K562 (cell line): Measurements from ENCODE around the gene NDUFAF2. TPM values are rescaled to one million over a fixed set of nuclear protein-coding genes. Genes with fewer than 3 reads are reported as not detected.

ENCODE experiments used
- ATAC-seq: fragments of 200-7000 bp; cut with Tn5 transposase; 3 replicates; pipeline ENCODE4 v1.9.1; 2020; ENCODE audit warnings: moderate library complexity
- BruUV-seq: library from RNA; stranded (reverse); fragments of 400-500 nt; replicated peaks from 2 replicates; lab custom pipeline; 2021; lab: Mats Ljungman, UMichigan
- CTCF ChIA-PET: fragments of 300-600 bp; formaldehyde crosslinking; extraction: SDS; loops from one replicate; lab custom pipeline; 2021; ENCODE audit warnings: low intra/inter-chr PET ratio; lab: Yijun Ruan, JAX
- POLR2A ChIA-PET: fragments of 300-600, 350-650 bp; sonication (Branson Sonifier 250); formaldehyde crosslinking; extraction: SDS; loops from one replicate; lab custom pipeline; 2021; ENCODE audit warnings: antibody characterized with exemption, inconsistent platforms; lab: Yijun Ruan, JAX
- DNase-seq, 4 experiments: peaks; one replicate each; pipeline versions ENCODE4 v3.0.0 to v3.0.0-alpha.2; 2011 to 2018; ENCODE audit warnings: low spot score in 3 of 4, mixed read lengths in 3 of 4; ENCODE audit errors: extremely low read depth in 1 of 4
- FAIRE-seq: peaks from 2 replicates; lab custom pipeline; 2011; peaks lifted over from hg19 to GRCh38; lab: Jason Lieb, UNC
- H2AFZ ChIP-seq: 2 replicates; pipeline ENCODE4 v1.6.0; 2011; ENCODE audit warnings: low read depth, low read length, control low read depth, inconsistent platforms
- H3K27ac ChIP-seq: fragments of 200-600 bp; 3 replicates; pipeline ENCODE4 v1.8.0; 2011; ENCODE audit warnings: low read depth, mild to moderate bottlenecking, control low read depth, inconsistent platforms, low read length, moderate library complexity, mixed read lengths; ENCODE audit errors: extremely low read depth
- H3K27me3 ChIP-seq, 2 experiments: fragments of 300-600 bp in 1 of 2; 2 replicates in 1 of 2; 3 replicates in 1 of 2; pipeline versions ENCODE4 v1.6.0 to v1.8.0; 2011; ENCODE audit warnings: inconsistent platforms in 2 of 2, low read length in 2 of 2, mild to moderate bottlenecking in 1 of 2, mixed read lengths in 1 of 2, moderate library complexity in 1 of 2; ENCODE audit not compliant: control insufficient read depth in 2 of 2, insufficient read depth in 2 of 2
- H3K36me3 ChIP-seq: fragments of 300-600 bp; 3 replicates; pipeline ENCODE4 v1.8.0; 2011; ENCODE audit warnings: mild to moderate bottlenecking, low read length, inconsistent platforms; ENCODE audit not compliant: control insufficient read depth, insufficient read depth
- H3K4me1 ChIP-seq, 2 experiments: fragments of 200-600 bp in 1 of 2; replicated peaks in 1 of 2; 2 replicates in 1 of 2; 3 replicates in 1 of 2; pipeline versions ENCODE4 v1.5.1 to v1.8.0; 2011; ENCODE audit warnings: inconsistent platforms in 2 of 2, low read length in 2 of 2, mild to moderate bottlenecking in 1 of 2, mixed read lengths in 1 of 2, moderate library complexity in 1 of 2; ENCODE audit not compliant: control insufficient read depth in 2 of 2, insufficient read depth in 2 of 2
- H3K4me2 ChIP-seq: 2 replicates; pipeline ENCODE4 v1.6.1; 2011; ENCODE audit warnings: low read length, control low read depth, inconsistent platforms, mixed read lengths; ENCODE audit not compliant: insufficient read depth
- H3K4me3 ChIP-seq: fragments of 200-600 bp; sonication (generic), shearing (Covaris generic); 2 replicates; pipeline ENCODE4 v1.5.1; 2016; ENCODE audit warnings: control low read depth, inconsistent platforms
- H3K79me2 ChIP-seq: fragments of 200-600 bp; 3 replicates; pipeline ENCODE4 v1.8.0; 2011; ENCODE audit warnings: low read length, inconsistent platforms; ENCODE audit not compliant: control insufficient read depth, insufficient read depth
- H3K9ac ChIP-seq, 2 experiments: 2 replicates each; pipeline versions ENCODE4 v1.6.0 to v1.6.1; 2011; ENCODE audit warnings: low read depth in 2 of 2, low read length in 2 of 2, control low read depth in 1 of 2, inconsistent platforms in 1 of 2, mild to moderate bottlenecking in 1 of 2, mixed read lengths in 1 of 2; ENCODE audit not compliant: insufficient read depth in 1 of 2
- H3K9me1 ChIP-seq: one replicate; pipeline ENCODE4 v1.6.0; 2011; ENCODE audit warnings: inconsistent platforms, mild to moderate bottlenecking, low read length, moderate library complexity; ENCODE audit not compliant: control insufficient read depth, insufficient read depth
- H3K9me3 ChIP-seq: replicated peaks from 2 replicates; pipeline ENCODE4 v1.5.1; 2011; ENCODE audit warnings: low read depth, low read length, inconsistent platforms; ENCODE audit not compliant: control insufficient read depth, insufficient read depth
- H4K20me1 ChIP-seq: replicated peaks from 2 replicates; pipeline ENCODE4 v1.6.1; 2011; ENCODE audit warnings: low read length, inconsistent platforms, mixed read lengths; ENCODE audit not compliant: control insufficient read depth, insufficient read depth
- ADNP ChIP-seq: fragments of 200-800 bp; sonication (Bioruptor generic); IDR thresholded peaks from 2 replicates; pipeline ENCODE4 v1.6.1; 2016; ENCODE audit warnings: missing genetic modification characterization, missing compliant biosample characterization
- POLR2B ChIP-seq: fragments of 450-650 bp; IDR thresholded peaks from 2 replicates; pipeline ENCODE4 v1.6.1; 2018; ENCODE audit warnings: low read depth; ENCODE audit not compliant: partially characterized antibody
- WGBS: fragments of 100-300 bp; shearing (Covaris generic); methylation state at CpG from one replicate; pipeline ENCODE4 v1.1.6; 2016; ENCODE audit warnings: low coverage, mixed read lengths; ENCODE audit not compliant: insufficient coverage; ENCODE audit errors: missing lambda C conversion rate; 5-methylcytosine and 5-hydroxymethylcytosine counted together
- in situ Hi-C: fragments of 300-500 bp; cut with MboI; formaldehyde crosslinking; loops from 4 replicates; pipeline ENCODE4 v1.15.0; 2018; ENCODE audit warnings: inconsistent platforms, mixed read lengths
- intact Hi-C: fragments of 100-400 bp; cut with micrococcal nuclease; formaldehyde crosslinking; loops from 2 replicates; pipeline ENCODE4 v1.14.2; 2022
- polyA plus RNA-seq, 8 experiments: library from polyadenylated mRNA; depleted of rRNA in 4 of 8; stranded (reverse) in 5 of 8; unstranded in 3 of 8; fragments of >200 nt; fragmentation: Nextera tagmentation in 2 of 8; fragmentation: Illumina TruSeq in 1 of 8; extraction: Ambion mirVana in 2 of 8; extraction: Trizol in 1 of 8; gene quantifications; 2 replicates each; pipeline versions ENCODE4 v1.2.1 to v1.2.3, GENCODE V29; 2011 to 2014; ENCODE audit warnings: inconsistent platforms in 1 of 8, missing spikeins in 1 of 8
- total RNA-seq, 7 experiments: library from RNA; depleted of rRNA in 6 of 7; stranded (reverse); fragments of >200 nt in 6 of 7; fragmentation: Illumina TruSeq in 2 of 7; extraction: Trizol in 2 of 7; gene quantifications; 2 replicates each; pipeline versions ENCODE4 v1.2.1 to v1.2.3, GENCODE V29; 2011 to 2021; ENCODE audit warnings: low replicate concordance in 1 of 7
- TF ChIP-seq, protein P1 (sequence below): fragments of 250-450 bp; sonication (Bioruptor Pico); IDR thresholded peaks from 2 replicates; pipeline ENCODE4 v1.4.0; 2020

The NDUFAF2 gene
- total and polyA plus RNA-seq, 9 of the 15 experiments (the other 6 are each of a cell fraction or from before 2014, with no cell fraction given): 56.0 to 155 (median 95.9) TPM

DNA sequence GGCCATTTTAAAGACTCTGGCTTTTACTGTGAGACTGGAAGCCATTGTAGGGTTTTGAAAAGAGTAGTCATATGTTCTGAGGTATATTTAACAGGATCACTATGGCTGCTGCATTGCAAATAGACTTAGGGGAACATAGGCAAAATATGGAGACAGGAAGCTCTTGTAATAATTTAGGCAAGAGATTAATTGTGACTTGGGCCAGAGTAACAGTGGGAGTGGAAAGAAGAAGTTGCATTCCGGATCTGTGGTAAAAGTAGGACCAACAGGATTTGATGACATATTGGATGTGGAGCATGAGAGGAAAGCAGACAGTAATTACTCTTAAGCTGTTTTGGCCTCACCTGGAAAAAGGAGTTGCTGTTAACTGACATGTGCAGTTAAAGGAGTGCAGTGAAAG is 131.6 kb downstream of the NDUFAF2 start (continued):
- TF ChIP-seq, protein P1, sequence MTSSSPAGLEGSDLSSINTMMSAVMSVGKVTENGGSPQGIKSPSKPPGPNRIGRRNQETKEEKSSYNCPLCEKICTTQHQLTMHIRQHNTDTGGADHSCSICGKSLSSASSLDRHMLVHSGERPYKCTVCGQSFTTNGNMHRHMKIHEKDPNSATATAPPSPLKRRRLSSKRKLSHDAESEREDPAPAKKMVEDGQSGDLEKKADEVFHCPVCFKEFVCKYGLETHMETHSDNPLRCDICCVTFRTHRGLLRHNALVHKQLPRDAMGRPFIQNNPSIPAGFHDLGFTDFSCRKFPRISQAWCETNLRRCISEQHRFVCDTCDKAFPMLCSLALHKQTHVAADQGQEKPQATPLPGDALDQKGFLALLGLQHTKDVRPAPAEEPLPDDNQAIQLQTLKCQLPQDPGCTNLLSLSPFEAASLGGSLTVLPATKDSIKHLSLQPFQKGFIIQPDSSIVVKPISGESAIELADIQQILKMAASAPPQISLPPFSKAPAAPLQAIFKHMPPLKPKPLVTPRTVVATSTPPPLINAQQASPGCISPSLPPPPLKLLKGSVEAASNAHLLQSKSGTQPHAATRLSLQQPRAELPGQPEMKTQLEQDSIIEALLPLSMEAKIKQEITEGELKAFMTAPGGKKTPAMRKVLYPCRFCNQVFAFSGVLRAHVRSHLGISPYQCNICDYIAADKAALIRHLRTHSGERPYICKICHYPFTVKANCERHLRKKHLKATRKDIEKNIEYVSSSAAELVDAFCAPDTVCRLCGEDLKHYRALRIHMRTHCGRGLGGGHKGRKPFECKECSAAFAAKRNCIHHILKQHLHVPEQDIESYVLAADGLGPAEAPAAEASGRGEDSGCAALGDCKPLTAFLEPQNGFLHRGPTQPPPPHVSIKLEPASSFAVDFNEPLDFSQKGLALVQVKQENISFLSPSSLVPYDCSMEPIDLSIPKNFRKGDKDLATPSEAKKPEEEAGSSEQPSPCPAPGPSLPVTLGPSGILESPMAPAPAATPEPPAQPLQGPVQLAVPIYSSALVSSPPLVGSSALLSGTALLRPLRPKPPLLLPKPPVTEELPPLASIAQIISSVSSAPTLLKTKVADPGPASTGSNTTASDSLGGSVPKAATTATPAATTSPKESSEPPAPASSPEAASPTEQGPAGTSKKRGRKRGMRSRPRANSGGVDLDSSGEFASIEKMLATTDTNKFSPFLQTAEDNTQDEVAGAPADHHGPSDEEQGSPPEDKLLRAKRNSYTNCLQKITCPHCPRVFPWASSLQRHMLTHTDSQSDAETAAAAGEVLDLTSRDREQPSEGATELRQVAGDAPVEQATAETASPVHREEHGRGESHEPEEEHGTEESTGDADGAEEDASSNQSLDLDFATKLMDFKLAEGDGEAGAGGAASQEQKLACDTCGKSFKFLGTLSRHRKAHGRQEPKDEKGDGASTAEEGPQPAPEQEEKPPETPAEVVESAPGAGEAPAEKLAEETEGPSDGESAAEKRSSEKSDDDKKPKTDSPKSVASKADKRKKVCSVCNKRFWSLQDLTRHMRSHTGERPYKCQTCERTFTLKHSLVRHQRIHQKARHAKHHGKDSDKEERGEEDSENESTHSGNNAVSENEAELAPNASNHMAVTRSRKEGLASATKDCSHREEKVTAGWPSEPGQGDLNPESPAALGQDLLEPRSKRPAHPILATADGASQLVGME: no peak
- no peak for TF ChIP-seq POLR2B
- TF ChIP-seq, all 486 proteins: peak for 0

DNA sequence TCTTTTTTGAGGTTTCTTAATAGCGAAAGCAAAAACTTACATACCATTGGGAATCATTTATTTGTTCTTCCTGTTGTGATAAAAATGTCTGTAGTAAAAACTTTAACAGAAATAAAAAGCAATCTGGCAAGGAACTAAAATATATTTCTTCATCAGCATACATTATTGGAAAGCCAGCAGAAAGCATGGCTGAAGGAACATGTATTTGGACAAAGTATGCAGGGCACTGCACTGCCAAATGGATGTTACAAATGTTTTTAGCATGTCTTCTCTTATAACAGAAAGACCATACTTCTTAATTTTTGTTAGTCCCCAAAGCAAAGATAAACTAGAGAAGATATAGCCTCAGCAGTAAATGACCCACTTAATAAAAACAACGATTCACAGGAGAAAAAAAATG is 136.7 kb downstream of the NDUFAF2 start:
- no peaks in the 10 kb centered on the region for H3K27me3 ChIP-seq
- no peak overlapping the region for H3K4me2 ChIP-seq
- no peak for DNase-seq
- no peaks in the 10 kb centered on the region for H3K9me3 ChIP-seq
- WGBS: 79% methylated on average over 2 of the region's 2 CpGs
- H2AFZ ChIP-seq: no peak overlapping the region
- BruUV-seq: no TSS peak
- H3K4me1 ChIP-seq: peaks cover 3 to 9% of the 10 kb centered on the region in 2 experiments; a peak in 4 of 5 replicates
- H3K9me1 ChIP-seq: no peaks in the 10 kb centered on the region
- no peaks in the 10 kb centered on the region for H4K20me1 ChIP-seq
- ChIA-PET CTCF (no interaction called here), POLR2A (no interaction called here)
- FAIRE-seq: no peak
- no peak for TF ChIP-seq ADNP (tag)
- in situ Hi-C loops: no loop called here
- H3K9ac ChIP-seq: no peak overlapping the region
- no peaks in the 10 kb centered on the region for H3K36me3 ChIP-seq
- no peak overlapping the region for H3K4me3 ChIP-seq
- intact Hi-C loops: no loop called here
- no peaks in the 10 kb centered on the region for H3K79me2 ChIP-seq
- no peak for ATAC-seq
- H3K27ac ChIP-seq: no peak overlapping the region
